Raji (cell line): ENCODE data around the gene ASAP3.

Source experiments
- POLR2A ChIP-seq: IDR thresholded peaks from 2 replicates; pipeline ENCODE4 v1.6.1; 2011; ENCODE audit warnings: low read depth, low read length, control low read depth; ENCODE audit not compliant: insufficient read depth

ASAP3 gene

DNA sequence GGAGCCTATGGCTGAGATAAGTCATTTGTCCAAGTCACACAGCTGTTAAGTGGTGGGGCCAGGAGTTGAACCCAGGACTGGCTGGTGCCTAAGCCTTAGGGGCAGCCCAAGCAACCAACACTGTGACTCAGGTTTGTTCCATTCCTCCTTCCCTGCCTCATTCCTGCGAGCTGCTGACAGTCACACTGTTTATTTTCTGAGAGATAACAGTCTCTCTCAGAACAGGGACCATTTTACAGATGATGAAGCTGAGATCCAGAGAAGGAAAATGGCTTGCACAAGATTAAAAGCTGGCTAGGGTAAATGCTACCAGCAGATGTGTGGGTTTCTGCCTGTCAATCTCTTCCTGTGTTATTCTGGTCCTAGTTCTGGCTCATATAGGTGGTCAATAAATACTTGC lies 35.1 kb downstream of the ASAP3 start:
- no peak for TF ChIP-seq POLR2A

DNA sequence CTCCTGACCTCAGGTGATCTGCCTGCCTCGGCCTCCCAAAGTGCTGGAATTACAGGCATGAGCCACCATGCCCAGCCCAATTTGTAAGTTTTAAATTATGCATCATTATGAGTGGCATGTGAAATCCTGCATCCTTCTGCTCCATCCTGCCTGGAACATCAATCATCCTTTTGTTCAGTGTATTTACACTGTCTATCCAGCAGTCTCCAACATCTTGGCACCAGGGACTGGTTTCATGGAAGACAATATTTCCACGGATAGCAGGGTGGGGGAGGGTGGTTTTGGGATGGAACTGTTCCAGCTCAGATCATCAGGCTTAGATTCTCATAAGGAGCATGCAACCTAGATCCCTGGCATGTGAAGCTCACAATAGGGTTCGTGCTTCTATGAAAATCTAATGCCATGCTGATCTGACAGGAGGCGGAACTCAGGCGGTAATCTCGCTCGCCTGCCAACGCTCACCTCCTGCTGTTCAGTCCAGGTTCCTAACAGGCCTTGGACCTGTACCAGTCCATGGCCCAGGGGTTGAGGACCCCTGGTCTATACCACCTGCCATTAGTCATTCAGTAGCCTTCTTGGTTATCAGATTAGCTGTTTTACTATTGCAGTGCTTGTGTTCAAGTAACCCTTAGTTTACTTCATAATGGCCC lies 37.2 kb downstream of the ASAP3 start:
- TF ChIP-seq POLR2A = no peak

DNA sequence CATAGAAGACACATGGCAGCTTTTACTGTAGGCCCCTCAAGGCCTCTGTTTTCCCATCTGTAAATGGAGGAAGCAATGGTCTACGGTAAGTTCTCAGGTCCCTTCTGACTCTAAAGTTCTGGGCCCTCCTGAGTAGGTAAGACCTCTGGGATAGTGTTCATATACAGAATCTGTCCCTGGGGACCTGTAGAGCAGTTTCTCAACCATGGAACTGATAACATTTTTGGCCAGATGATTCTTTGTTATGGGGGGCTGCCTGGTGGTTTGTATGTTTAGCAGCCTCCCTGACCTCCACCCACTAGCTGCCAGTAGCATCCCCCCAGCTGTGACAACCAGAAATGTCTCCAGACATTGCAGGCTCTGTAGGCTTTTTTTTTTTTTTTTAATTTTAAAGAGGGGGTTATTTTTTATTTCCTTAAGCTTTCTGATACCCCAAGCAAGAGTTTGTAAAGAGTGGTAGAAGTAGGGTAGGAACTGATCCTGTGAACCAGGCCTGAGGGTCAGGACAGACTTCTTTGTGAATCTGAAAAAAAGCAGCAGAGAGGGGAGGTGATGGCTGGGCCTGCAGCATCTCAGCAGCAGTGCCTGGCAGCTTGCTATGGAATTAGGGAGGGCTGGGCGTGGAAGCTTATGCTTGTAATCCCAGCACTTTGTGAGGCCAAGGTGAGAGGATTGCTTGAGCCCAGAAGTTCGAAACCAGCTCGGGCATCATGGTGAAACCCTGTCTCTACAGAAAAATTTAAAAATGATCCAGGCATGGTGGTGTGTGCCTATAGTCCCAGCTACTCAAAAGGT lies 39.2 kb downstream of the ASAP3 start:
- no peak for TF ChIP-seq POLR2A

DNA sequence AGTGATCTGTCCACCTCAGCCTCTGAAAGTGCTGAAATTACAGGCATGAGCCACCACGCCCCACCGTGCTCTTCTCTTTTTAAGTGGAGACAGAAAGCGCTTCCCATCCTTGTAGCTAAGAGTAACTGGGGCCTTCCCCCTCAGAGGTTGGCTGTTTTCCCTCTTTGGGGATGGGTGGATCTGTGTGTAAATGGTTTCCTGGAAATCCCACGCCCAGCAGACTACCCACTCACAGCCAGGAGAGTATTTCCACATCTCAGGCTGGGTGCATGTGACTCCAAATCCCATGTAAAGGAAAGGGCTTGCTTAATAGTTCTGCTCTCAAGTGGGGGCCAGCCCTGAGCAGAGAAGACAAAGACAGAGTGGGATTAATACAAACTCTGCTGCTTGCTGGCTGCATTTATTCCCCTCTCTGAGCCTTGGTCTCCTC lies 39.9 kb downstream of the ASAP3 start:
- TF ChIP-seq POLR2A = no peak

DNA sequence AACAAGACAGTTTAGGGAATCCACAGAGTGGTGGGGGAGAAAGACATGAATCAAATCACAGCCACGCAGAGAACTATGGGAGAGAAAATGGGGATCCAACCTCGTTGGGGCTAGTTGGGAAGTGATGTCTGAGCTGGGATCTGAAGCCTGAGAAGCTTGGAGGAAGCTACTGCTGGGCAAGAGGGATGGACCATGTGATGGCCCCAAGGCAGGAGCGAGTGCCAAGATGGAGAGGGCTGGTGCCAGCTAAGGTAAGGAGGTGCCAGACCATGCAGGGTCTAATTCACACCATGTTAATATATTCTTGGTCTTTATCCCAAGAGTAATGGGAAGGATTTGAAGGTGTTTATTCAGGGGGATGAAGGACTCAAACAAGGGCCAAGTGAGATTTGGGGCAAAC lies 41.2 kb downstream of the ASAP3 start:
- TF ChIP-seq POLR2A = no peak

DNA sequence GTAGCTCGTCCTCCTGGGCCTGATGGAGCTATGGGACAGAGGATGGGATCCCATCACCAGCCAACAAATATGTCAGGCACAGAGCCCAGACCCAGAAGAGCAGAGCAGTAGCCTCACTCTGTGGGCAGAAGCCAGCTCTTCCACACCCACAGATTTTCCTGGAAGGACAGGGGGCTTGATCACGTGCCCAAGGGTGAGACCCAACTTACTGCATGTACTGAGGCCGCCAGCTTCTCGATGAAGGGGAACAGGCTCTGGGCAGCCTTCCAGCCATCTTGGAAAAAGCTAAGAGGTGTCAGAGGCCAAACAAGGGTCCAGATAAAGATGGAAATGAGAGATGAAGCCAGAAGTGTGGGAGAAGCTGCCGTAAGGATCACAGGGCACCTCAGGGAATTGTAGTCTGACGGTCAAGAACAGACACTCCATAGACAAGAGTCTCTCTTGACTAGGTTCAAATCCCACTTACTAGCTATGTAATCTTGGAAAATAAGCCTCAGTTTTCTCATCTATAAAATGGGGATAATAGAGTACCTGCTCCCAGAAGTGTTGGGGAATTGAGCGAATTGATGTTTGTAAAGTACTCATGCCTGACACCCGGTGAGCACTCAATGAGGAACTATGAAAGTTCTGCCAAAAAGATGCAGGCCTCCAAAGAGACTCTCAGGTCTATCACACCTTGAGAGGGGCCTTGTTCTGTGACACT lies 42.4 kb downstream of the ASAP3 start:
- TF ChIP-seq POLR2A = no peak

DNA sequence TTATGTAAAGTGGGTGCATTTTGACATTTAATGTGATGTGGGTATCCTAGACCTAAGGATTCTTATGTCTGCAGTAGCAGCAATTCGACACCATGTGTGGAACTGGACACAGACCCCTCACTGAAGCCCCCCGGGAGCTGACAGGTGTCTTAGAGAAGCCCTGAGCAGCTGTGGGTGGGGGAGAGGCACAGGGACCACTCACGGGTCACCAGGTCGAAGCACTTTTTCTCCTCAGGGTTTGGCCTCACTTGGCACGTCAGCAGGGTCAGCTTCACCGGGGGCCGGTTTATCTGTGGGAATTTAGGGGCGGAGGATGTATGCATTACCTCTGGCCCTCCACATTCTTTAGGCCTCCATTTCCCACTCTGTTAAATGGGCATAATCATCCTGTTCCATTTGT lies 45.4 kb downstream of the ASAP3 start:
- no peak for TF ChIP-seq POLR2A

DNA sequence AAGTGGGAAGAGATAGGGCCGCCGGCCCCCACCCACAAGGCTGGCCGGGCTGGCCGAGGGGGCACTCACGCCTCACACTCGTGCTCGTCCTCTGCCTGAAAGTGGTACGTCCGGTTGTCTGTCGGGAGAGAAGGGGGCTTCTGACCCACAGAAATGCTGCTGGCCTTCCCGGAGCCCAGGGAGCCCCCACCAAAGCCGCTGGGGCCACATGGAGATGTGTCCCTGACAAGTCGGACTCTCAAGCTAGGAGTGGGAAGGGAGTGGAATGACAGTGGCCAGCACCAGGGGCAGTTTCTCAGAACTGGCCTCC lies 46.7 kb downstream of the ASAP3 start:
- no peak for TF ChIP-seq POLR2A

DNA sequence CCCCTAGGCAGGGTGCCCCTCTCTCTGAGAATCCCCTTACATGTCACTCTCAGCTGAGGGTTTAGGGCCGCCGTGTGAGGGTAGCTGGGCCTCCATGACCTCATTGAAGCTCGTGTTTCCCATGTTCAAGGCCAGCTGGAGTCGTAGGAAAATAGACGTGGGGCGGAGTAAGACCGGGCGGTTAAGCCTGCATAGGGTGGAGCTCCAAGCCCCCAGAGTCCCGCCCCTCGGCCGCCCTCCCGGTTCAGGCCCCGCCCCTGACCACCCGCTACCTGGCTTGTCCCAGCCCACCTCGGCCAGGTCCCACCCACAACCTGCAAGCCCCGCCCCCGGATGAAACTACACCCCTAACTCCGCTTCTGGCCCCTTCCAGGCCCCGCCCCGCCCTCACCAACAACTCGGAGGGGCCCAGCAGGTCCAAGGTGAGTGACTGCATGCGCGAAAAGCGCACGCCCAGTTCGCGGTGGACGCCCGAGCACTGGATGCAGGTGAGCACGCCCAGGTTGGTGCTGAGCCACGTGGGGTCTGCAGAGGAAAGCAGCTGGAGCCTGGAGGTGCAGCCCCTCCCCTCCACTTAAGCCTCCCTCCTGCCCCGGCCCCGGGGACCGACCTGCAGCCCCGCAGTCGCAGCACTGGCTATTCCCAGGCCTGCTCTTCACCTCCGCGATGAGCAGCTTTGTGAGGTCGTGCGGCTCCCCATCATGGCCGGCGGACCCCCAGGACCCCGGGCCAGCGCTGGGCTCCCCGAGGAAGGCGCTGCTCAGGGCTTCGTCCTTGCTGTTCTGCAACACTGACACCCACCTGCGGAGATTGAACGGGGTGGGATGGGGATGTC lies 47.2 kb downstream of the ASAP3 start:
- TF ChIP-seq POLR2A = no peak

DNA sequence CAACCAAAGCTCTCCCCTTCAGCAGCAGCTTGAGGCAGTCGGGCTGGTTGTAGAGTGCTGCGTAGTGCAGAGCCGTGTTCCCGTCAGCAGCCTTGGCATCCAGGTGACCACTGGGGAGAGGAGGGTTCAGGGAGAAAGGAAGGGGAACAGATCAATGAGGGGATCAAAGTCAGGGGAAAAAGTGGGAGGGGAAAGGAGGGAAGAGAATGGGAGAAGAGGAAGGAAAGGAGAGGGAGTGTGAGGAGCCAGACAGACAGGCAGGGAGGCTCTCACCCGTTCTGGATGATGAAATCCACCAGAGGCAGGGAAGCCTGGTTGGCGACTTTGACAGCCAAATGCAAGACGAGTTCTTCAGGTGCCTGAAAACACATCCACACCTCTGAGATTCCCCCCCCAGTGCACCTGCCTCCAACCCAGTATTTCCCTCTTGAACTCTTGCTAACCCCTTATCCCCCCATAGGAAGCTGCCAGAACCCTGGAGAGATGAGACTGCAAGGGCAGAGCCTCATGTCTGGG lies 49.7 kb downstream of the ASAP3 start:
- no peak for TF ChIP-seq POLR2A

DNA sequence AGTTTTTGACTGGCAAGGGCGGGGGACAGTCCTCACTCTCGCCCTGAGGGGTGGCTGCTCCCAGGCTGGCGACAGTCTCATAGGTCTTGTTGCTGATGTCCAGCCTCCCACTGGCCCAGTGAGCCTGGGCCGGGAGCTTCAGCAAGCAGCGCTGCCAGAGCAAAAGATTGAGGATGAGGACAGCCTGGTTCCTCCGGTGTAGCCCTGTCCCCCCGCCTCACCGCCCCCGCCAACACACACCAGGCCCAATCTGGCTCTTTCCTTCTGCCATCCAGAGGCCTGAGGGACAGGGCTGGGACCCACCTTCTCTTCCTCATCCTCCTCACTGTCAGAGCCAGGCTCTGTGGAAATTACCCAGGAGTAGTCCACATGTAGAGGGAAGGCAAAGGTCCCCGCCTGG lies 50.9 kb downstream of the ASAP3 start:
- TF ChIP-seq POLR2A = no peak

DNA sequence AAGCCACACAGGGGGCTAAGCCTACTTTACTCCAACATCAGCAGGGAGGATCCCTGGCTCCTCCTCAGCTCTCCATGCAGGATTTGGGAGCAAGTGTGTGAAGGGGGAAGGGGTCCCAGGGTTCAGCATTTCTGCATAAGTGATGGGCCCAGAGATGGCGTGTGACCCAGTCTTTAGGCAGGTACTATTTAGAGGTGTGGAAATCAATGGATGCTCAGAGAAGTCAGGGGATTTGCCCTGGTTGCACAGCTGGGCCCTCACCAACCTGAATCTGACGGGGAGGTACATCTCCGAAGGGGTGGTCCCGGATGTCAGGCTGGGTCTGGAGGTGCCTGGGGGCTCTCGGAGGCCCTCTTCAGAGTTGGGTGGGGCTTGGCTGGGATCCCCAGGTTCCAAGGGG lies 52.5 kb downstream of the ASAP3 start:
- no peak for TF ChIP-seq POLR2A

DNA sequence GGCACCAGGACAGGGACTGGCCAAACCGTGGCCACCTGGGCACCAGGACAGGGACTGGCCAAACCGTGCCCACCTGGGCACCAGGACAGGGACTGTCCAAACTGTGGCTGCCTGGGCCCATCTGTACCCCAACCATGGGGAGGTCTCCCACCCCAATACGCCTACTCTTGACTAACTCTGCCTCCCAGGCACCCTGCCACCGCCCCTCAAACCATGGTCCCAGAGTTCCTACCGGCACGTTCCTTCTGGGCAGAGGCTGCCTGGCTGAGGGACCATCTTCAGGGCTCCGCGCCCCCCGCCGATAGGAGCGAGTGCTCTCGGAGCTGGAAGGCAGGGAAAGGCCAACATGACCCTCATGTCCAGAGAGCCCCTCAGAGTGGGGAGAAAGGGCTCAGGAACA lies 53.2 kb downstream of the ASAP3 start:
- no peak for TF ChIP-seq POLR2A

DNA sequence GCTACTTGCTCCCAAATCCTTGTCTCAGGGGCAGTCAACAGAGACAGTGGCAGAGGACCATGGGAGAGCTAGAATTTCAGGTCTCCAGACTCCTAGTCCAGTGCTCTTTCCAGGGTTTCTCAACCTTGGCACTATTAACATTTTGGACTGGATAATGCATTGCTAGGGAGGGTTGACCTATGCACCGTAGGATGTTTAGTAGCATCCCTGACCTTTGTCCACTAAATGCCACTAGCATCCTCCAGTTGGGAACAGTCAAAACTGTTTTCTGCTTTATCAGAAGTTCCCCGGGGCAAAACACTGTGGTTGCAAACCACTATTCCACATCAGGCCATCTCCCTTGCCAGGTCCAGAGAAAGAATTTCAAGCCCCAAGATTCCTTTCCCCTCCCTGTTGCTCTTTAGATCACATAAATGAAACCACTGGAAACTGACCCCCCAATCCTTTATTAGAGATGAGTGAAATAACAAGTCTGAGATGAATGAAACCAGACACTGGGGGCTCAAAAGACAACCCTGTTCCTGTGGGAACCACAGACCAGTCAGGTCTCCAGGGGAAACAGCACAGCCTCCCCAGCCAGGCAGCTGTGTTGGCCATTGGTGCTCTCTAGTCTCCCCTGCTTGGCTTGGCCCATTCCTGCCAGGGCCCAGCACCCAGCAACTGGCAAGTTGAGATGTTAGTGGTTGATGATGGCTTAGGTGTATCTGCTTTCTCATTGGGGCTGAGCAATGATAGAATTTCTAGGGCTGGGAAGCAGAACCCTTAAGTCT lies 55.7 kb downstream of the ASAP3 start:
- no peak for TF ChIP-seq POLR2A
